Lower lobe of right lung (tissue), 2 donors: ENCODE data around the gene ULK4. TPM values are rescaled to one million over a fixed set of nuclear protein-coding genes. Genes with fewer than 3 reads are reported as not detected.

Source experiments
- ATAC-seq, 2 donors: fragments of 200-7000 bp; cut with Tn5 transposase; one replicate each; pipeline ENCODE4 v1.9.1; 2020 to 2022; ENCODE audit warnings: mild to moderate bottlenecking in 2 of 2, moderate library complexity in 2 of 2
- DNase-seq: peaks from one replicate; pipeline ENCODE4 v3.0.0-alpha.2; 2020
- H3K27ac ChIP-seq: fragments of 200-600 bp; one replicate; pipeline ENCODE4 v1.8.0; 2022
- H3K27me3 ChIP-seq: fragments of 200-600 bp; one replicate; pipeline ENCODE4 v1.8.0; 2022; ENCODE audit warnings: low read depth
- H3K36me3 ChIP-seq: fragments of 200-600 bp; one replicate; pipeline ENCODE4 v1.8.0; 2022; ENCODE audit warnings: mild to moderate bottlenecking
- H3K4me1 ChIP-seq: fragments of 200-600 bp; one replicate; pipeline ENCODE4 v1.8.0; 2022
- H3K4me3 ChIP-seq: fragments of 200-600 bp; one replicate; pipeline ENCODE4 v1.8.0; 2022; ENCODE audit warnings: mild to moderate bottlenecking
- H3K9me3 ChIP-seq: fragments of 200-600 bp; one replicate; pipeline ENCODE4 v1.8.0; 2022
- CTCF ChIP-seq: fragments of 200-600 bp; IDR thresholded peaks from one replicate; pipeline ENCODE4 v1.8.0; 2022; ENCODE audit warnings: antibody characterized with exemption, mild to moderate bottlenecking
- intact Hi-C: fragments of 100-400 bp; cut with DNase I; formaldehyde crosslinking; loops from one replicate; pipeline ENCODE4 v1.11.0; 2022
- total RNA-seq: library from RNA; stranded (reverse); fragmentation: NEBNext Ultra II Directional; extraction: Animal tissue kit (Norgen Biotek cat#: 25700); gene quantifications from one replicate; pipeline ENCODE4 v1.2.1, GENCODE V29; 2021
- donor health status: DM: no; HTN: yes; CAD: no; lungs with severe emphysema.

The ULK4 gene
- total RNA-seq, 1 donor from 2014 or later = 11.4 TPM

GRCh38 chr3:41684797-41685735 is 276.8 kb downstream of the ULK4 start:
- no peak overlapping the region for H3K27ac ChIP-seq
- ATAC-seq = no peak
- peaks cover 12% of the 10 kb centered on the region for H3K4me1 ChIP-seq
- H3K9me3 ChIP-seq = no peaks in the 10 kb centered on the region
- H3K36me3 ChIP-seq = no peaks in the 10 kb centered on the region
- no peak for DNase-seq
- no peaks in the 10 kb centered on the region for H3K27me3 ChIP-seq
- intact Hi-C loops = no loop called here
- no peak overlapping the region for H3K4me3 ChIP-seq
- TF ChIP-seq CTCF = no peak

- no peak for TF ChIP-seq CTCF
- Histone ChIP-seq H3K4me3 (no peak overlapping the region), H3K9me3 (no peaks in the 10 kb centered on the region), H3K36me3 (no peaks in the 10 kb centered on the region), H3K27ac (no peak overlapping the region), H3K4me1 (peaks cover 12% of the 10 kb centered on the region), H3K27me3 (no peaks in the 10 kb centered on the region)
- no peak for DNase-seq
- intact Hi-C loops = no loop called here
- peak; percentile 24 to 65 for ATAC-seq
Observed at GRCh38 chr3:41683666-41684350, 278.1 kb downstream of the ULK4 start.

- no peak for TF ChIP-seq CTCF
- Histone ChIP-seq H3K9me3 (no peaks in the 10 kb centered on the region), H3K4me1 (peaks cover 8% of the 10 kb centered on the region), H3K27me3 (no peaks in the 10 kb centered on the region), H3K4me3 (no peak overlapping the region), H3K36me3 (no peaks in the 10 kb centered on the region), H3K27ac (no peak overlapping the region)
- no peak for DNase-seq
- intact Hi-C loops = no loop called here
- ATAC-seq = no peak
Observed at GRCh38 chr3:41682996-41683395, 278.9 kb downstream of the ULK4 start.

GRCh38 chr3:41682382-41682781 is 279.5 kb downstream of the ULK4 start:
- DNase-seq = no peak
- ATAC-seq = no peak
- Histone ChIP-seq H3K4me1 (peaks cover 7% of the 10 kb centered on the region), H3K36me3 (no peaks in the 10 kb centered on the region), H3K9me3 (no peaks in the 10 kb centered on the region), H3K4me3 (no peak overlapping the region), H3K27ac (no peak overlapping the region), H3K27me3 (no peaks in the 10 kb centered on the region)
- intact Hi-C loops = no loop called here
- TF ChIP-seq CTCF = no peak

GRCh38 chr3:41681479-41681878 is 280.4 kb downstream of the ULK4 start:
- peak; percentile 78 to 81 for ATAC-seq
- Histone ChIP-seq H3K27me3 (no peaks in the 10 kb centered on the region), H3K4me3 (no peak overlapping the region), H3K4me1 (peaks cover 7% of the 10 kb centered on the region), H3K36me3 (no peaks in the 10 kb centered on the region), H3K27ac (no peak overlapping the region), H3K9me3 (no peaks in the 10 kb centered on the region)
- intact Hi-C loops = no loop called here
- TF ChIP-seq CTCF = no peak
- no peak for DNase-seq
